SK-N-SH (cell line): ENCODE results near the gene SETD1B.

ENCODE experiments used
- CTCF ChIP-seq: fragments of 200-600 bp; sonication (generic); IDR thresholded peaks from 2 replicates; pipeline ENCODE4 v1.6.1; 2017; ENCODE audit warnings: antibody characterized with exemption, mild to moderate bottlenecking, moderate library complexity
- TAF1 ChIP-seq: IDR thresholded peaks from 2 replicates; pipeline ENCODE4 v1.6.1; 2012; ENCODE audit warnings: low read depth, mild to moderate bottlenecking, low read length, moderate library complexity, borderline replicate concordance
- USF1 ChIP-seq: IDR thresholded peaks from 2 replicates; pipeline ENCODE4 v1.4.0; 2012; ENCODE audit warnings: low read depth, borderline replicate concordance
- ZBTB33 ChIP-seq: IDR thresholded peaks from 2 replicates; pipeline ENCODE4 v1.4.0; 2012; ENCODE audit warnings: low read depth, borderline replicate concordance

- TF ChIP-seq ZBTB33: no peak
- TF ChIP-seq TAF1: no peak
- no peak for TF ChIP-seq CTCF
- TF ChIP-seq USF1: no peak
Observed at GRCh38 chr12:121819212-121819949, 15.6 kb downstream of the SETD1B start.
